Measurements from ENCODE around the gene PARD3. TPM values are rescaled to one million over a fixed set of nuclear protein-coding genes. Genes with fewer than 3 reads are reported as not detected.

PARD3 gene
- total RNA-seq, 1 donor from 2014 or later: 37.2 TPM

GRCh38 chr10:34633374-34633773, 181.7 kb downstream of the PARD3 start:
- H3K27ac Mint-ChIP-seq (ENCODE audit: unreplicated experiment): no peak overlapping the region
- TF ChIP-seq CTCF (IDR thresholded peaks at IDR 0.05): no peak
- H3K4me1 Mint-ChIP-seq (ENCODE audit: unreplicated experiment): peaks cover 28% of the 10 kb centered on the region
- no peak overlapping the region for H3K4me3 Mint-ChIP-seq (ENCODE audit: unreplicated experiment)
- DNase-seq (ENCODE audit: extremely low spot score, unreplicated experiment): no peak
- no peaks in the 10 kb centered on the region for H3K9me3 Mint-ChIP-seq (ENCODE audit: unreplicated experiment)
- no peaks in the 10 kb centered on the region for H3K27me3 Mint-ChIP-seq (ENCODE audit: unreplicated experiment)
- no peaks in the 10 kb centered on the region for H3K36me3 Mint-ChIP-seq (ENCODE audit: unreplicated experiment)

GRCh38 chr10:34629084-34629483, 186.0 kb downstream of the PARD3 start:
- no peak overlapping the region for H3K27ac Mint-ChIP-seq (ENCODE audit: unreplicated experiment)
- no peak for TF ChIP-seq CTCF (IDR thresholded peaks at IDR 0.05)
- H3K9me3 Mint-ChIP-seq (ENCODE audit: unreplicated experiment): no peaks in the 10 kb centered on the region
- DNase-seq (ENCODE audit: extremely low spot score, unreplicated experiment): no peak
- H3K4me1 Mint-ChIP-seq (ENCODE audit: unreplicated experiment): peaks cover 10% of the 10 kb centered on the region
- H3K4me3 Mint-ChIP-seq (ENCODE audit: unreplicated experiment): no peak overlapping the region
- no peaks in the 10 kb centered on the region for H3K36me3 Mint-ChIP-seq (ENCODE audit: unreplicated experiment)
- no peaks in the 10 kb centered on the region for H3K27me3 Mint-ChIP-seq (ENCODE audit: unreplicated experiment)

GRCh38 chr10:34628174-34628796, 186.8 kb downstream of the PARD3 start:
- DNase-seq (ENCODE audit: extremely low spot score, unreplicated experiment): no peak
- TF ChIP-seq CTCF (IDR thresholded peaks at IDR 0.05): no peak
- Mint-ChIP-seq H3K4me1 (ENCODE audit: unreplicated experiment) (peaks cover 7% of the 10 kb centered on the region), H3K27me3 (ENCODE audit: unreplicated experiment) (no peaks in the 10 kb centered on the region), H3K4me3 (ENCODE audit: unreplicated experiment) (no peak overlapping the region), H3K27ac (ENCODE audit: unreplicated experiment) (no peak overlapping the region), H3K36me3 (ENCODE audit: unreplicated experiment) (no peaks in the 10 kb centered on the region), H3K9me3 (ENCODE audit: unreplicated experiment) (no peaks in the 10 kb centered on the region)

GRCh38 chr10:34627741-34628140, 187.4 kb downstream of the PARD3 start:
- H3K27ac Mint-ChIP-seq (ENCODE audit: unreplicated experiment): no peak overlapping the region
- no peaks in the 10 kb centered on the region for H3K36me3 Mint-ChIP-seq (ENCODE audit: unreplicated experiment)
- no peaks in the 10 kb centered on the region for H3K27me3 Mint-ChIP-seq (ENCODE audit: unreplicated experiment)
- H3K4me1 Mint-ChIP-seq (ENCODE audit: unreplicated experiment): peaks cover 10% of the 10 kb centered on the region
- no peak for DNase-seq (ENCODE audit: extremely low spot score, unreplicated experiment)
- H3K4me3 Mint-ChIP-seq (ENCODE audit: unreplicated experiment): no peak overlapping the region
- TF ChIP-seq CTCF (IDR thresholded peaks at IDR 0.05): no peak
- no peaks in the 10 kb centered on the region for H3K9me3 Mint-ChIP-seq (ENCODE audit: unreplicated experiment)

- no peaks in the 10 kb centered on the region for H3K36me3 Mint-ChIP-seq (ENCODE audit: unreplicated experiment)
- DNase-seq (ENCODE audit: extremely low spot score, unreplicated experiment): no peak
- H3K4me1 Mint-ChIP-seq (ENCODE audit: unreplicated experiment): peaks cover 12% of the 10 kb centered on the region
- no peak overlapping the region for H3K27ac Mint-ChIP-seq (ENCODE audit: unreplicated experiment)
- no peaks in the 10 kb centered on the region for H3K9me3 Mint-ChIP-seq (ENCODE audit: unreplicated experiment)
- H3K4me3 Mint-ChIP-seq (ENCODE audit: unreplicated experiment): no peak overlapping the region
- H3K27me3 Mint-ChIP-seq (ENCODE audit: unreplicated experiment): no peaks in the 10 kb centered on the region
- no peak for TF ChIP-seq CTCF (IDR thresholded peaks at IDR 0.05)
These were observed 187.8 kb downstream of the PARD3 start for GRCh38 chr10:34627331-34627730.
